Measurements from ENCODE around the gene ACTR3C.
"Not testable (repeated sequence)": the region's sequence is repeated elsewhere in the genome, so short reads cannot be mapped to it uniquely, and the experiment has no call there.

ACTR3C gene

GRCh38 chr7:150278383-150278782 lies 45.0 kb downstream of the ACTR3C start:
- DNase-seq = not testable (repeated sequence)

- DNase-seq = not testable (repeated sequence)
Observed at GRCh38 chr7:150276132-150276695, 47.1 kb downstream of the ACTR3C start.

GRCh38 chr7:150271898-150272297 lies 51.4 kb downstream of the ACTR3C start:
- DNase-seq = not testable (repeated sequence)

GRCh38 chr7:150270101-150270824 lies 53.1 kb downstream of the ACTR3C start:
- not testable (repeated sequence) for DNase-seq

- DNase-seq = not testable (repeated sequence)
Observed at GRCh38 chr7:150268798-150269197, 54.5 kb downstream of the ACTR3C start.

- DNase-seq = not testable (repeated sequence)
Observed at GRCh38 chr7:150268287-150268686, 55.1 kb downstream of the ACTR3C start.

GRCh38 chr7:150266953-150267665 lies 56.2 kb downstream of the ACTR3C start:
- DNase-seq = not testable (repeated sequence)

- not testable (repeated sequence) for DNase-seq
Observed at GRCh38 chr7:150262656-150263055, 60.7 kb downstream of the ACTR3C start.

- not testable (repeated sequence) for DNase-seq
Observed at GRCh38 chr7:150247745-150248144, 75.6 kb downstream of the ACTR3C start.

GRCh38 chr7:150245208-150245607 lies 78.1 kb downstream of the ACTR3C start:
- not testable (repeated sequence) for DNase-seq

GRCh38 chr7:150242935-150243334 lies 80.4 kb downstream of the ACTR3C start:
- DNase-seq = not testable (repeated sequence)

- DNase-seq = not testable (repeated sequence)
Observed at GRCh38 chr7:150225444-150225843, 97.9 kb downstream of the ACTR3C start.

- peak; percentile 36 for DNase-seq
Observed at GRCh38 chr7:150222083-150222972, 101.0 kb downstream of the ACTR3C start.

GRCh38 chr7:150220673-150221181 lies 102.6 kb downstream of the ACTR3C start:
- DNase-seq = peak; percentile 53

GRCh38 chr7:150219941-150220658 lies 103.2 kb downstream of the ACTR3C start:
- DNase-seq = not testable (repeated sequence)

- DNase-seq = not testable (repeated sequence)
Observed at GRCh38 chr7:150206848-150207247, 116.5 kb downstream of the ACTR3C start.

- not testable (repeated sequence) for DNase-seq
Observed at GRCh38 chr7:150205866-150206265, 117.5 kb downstream of the ACTR3C start.

GRCh38 chr7:150204577-150204976 lies 118.8 kb downstream of the ACTR3C start:
- DNase-seq = not testable (repeated sequence)

GRCh38 chr7:150202894-150203293 lies 120.5 kb downstream of the ACTR3C start:
- not testable (repeated sequence) for DNase-seq

All from NCI-H446 treated with DMSO at 0.1 percent for 48 hours (cell line).